Measurements from ENCODE around the gene CEP68. TPM values are rescaled to one million over a fixed set of nuclear protein-coding genes. Genes with fewer than 3 reads are reported as not detected.

Gene CEP68
- polyA plus RNA-seq, 4 donors = 26.9 to 32.8 (median 31.5) TPM

DNA sequence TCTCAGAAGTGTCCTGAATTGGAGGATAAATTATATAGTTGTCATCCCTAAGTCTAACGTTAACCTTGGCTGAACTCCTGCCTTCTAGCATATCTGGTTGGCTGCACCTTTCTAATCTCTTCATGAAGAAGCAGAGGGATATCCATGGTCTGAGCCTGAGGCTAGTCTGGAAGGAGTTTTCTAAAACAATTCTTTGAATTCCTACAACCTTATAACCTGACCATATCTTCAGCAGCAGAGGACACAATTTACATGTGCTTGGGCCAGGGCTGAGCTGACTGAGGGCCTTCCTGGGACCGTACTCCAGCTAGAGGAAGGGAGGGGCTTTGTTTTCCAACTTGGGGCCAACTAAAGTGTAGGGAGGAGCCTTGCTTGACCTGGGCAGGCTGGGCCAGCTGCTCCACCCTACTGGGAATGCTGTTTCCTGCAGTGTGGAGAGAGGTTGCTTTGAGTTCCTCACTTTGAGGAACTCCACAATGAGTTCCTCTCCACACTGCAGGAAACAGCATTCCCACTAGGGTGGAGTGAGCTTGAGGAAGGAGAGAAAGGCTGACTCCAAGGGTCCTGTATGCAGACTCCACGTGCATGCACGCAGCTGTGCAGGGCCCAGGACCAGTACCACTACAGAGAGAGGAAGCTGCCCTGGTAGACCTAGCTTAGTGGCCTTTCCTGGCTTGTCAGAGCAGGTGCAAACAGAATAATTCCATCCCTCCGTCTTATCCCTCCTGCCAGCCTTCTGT, 19.6 kb downstream of the CEP68 start:
- DNase-seq (ENCODE audit: low read depth in 4 of 4, low spot score in 3 of 4) = no peak

GRCh38 chr2:65076345-65076710, 20.1 kb downstream of the CEP68 start:
- DNase-seq (ENCODE audit: low read depth in 4 of 4, low spot score in 3 of 4) = no peak

DNA sequence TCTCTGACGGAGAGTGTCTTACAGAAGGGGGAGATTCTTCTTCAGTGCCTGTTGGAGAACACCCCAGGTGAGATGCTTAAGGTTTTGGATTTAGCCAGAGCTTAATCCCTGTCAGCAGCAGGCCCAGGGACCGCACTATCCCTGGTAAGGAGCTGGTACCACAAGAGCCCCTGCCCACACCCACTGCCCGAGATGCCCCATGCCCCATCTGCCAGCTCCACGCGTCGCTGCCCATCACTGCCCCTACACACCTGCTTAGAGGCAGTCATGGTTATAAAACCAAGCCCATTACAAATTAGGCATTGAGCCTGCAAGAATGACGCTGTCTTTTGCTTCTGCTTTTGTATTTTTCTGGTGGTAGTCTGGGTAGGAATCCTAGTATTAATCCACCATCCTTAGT, 21.7 kb downstream of the CEP68 start:
- no peak for DNase-seq (ENCODE audit: low read depth in 4 of 4, low spot score in 3 of 4)

GRCh38 chr2:65079017-65079416, 22.8 kb downstream of the CEP68 start:
- DNase-seq (ENCODE audit: low read depth in 4 of 4, low spot score in 3 of 4) = no peak

GRCh38 chr2:65081232-65081685, 25.0 kb downstream of the CEP68 start:
- DNase-seq (ENCODE audit: low read depth in 4 of 4, low spot score in 3 of 4) = no peak

DNA sequence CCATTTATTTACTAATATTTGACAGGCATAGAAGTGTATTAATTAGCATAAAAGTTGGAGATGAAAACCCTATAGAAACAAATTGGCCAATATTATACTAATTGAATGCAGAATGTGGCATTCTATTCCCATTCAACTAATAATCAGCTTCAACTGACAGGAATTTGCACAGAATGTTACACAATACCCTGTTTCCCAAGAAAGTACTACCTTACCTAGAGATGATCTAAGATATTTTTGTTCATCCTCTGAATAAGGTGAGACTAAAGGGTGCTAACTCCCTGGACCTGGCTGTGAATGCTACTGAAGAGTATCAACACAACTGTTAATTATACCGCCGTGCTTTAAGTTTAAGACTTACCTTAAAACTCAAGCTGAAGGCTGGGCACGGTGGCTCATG, 28.9 kb downstream of the CEP68 start:
- no peak for DNase-seq (ENCODE audit: low read depth in 4 of 4, low spot score in 3 of 4)

DNA sequence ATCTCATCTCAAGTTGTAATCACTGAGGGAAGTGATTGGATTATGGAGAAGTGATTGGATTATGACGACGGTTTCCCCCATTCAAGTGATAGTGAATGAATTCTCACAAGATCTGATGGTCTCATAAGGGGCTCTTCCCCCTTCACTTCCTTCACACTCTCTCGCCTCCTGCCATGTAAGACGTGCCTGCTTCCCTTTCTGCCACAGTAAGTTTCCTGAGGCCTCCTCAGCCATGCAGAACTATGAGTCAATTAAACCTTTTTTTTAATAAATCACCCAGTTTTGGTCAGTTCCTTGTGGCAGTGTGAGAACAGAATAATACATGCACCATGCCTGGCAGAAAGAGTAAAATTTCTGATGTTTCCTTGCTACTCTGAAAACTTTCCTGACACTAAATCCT, 36.6 kb downstream of the CEP68 start:
- no peak for DNase-seq (ENCODE audit: low read depth in 4 of 4, low spot score in 3 of 4)

GRCh38 chr2:65093211-65093610, 37.0 kb downstream of the CEP68 start:
- no peak for DNase-seq (ENCODE audit: low read depth in 4 of 4, low spot score in 3 of 4)

DNA sequence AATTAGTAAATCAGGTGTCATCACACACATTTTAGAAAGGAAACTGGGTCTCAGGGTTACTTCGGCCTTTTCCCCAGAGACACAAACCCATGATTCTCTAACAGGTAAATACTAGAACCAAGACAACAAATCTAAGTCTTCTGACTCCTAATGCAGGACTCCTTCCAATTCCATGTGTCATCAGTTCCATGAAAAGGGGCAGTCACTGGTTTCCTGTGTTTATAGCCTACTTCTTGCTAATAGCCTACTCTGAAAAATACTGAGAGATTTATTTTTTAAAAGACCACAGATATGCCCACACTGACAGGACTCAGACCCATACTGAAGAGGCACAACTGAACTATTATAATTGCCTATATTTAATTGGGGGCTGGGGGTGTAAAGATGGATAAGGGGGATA, 40.7 kb downstream of the CEP68 start:
- DNase-seq (ENCODE audit: low read depth in 4 of 4, low spot score in 3 of 4) = no peak

DNA sequence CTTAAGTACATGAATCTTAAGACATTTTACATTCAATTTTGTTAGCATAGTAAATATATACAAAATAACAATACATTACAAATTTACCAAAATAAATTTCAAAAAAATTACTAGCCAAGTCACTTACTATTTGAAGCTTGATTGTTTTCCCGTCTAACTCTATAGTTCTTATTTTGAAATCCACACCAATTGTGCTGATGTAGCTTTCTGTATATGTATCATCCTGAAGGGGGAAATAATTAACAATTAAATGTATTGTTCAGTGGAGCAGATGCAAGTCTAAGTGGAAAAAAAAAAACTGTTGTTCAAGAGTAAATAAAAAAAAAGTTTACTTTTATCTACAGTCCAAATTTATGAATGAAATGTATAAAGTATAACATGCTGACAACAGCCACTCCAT, 41.6 kb downstream of the CEP68 start:
- no peak for DNase-seq (ENCODE audit: low read depth in 4 of 4, low spot score in 3 of 4)

- DNase-seq (ENCODE audit: low read depth in 4 of 4, low spot score in 3 of 4) = no peak
Observed at GRCh38 chr2:65098741-65099140, 42.5 kb downstream of the CEP68 start.

- DNase-seq (ENCODE audit: low read depth in 4 of 4, low spot score in 3 of 4) = no peak
Observed at GRCh38 chr2:65101071-65101470, 44.9 kb downstream of the CEP68 start.

DNA sequence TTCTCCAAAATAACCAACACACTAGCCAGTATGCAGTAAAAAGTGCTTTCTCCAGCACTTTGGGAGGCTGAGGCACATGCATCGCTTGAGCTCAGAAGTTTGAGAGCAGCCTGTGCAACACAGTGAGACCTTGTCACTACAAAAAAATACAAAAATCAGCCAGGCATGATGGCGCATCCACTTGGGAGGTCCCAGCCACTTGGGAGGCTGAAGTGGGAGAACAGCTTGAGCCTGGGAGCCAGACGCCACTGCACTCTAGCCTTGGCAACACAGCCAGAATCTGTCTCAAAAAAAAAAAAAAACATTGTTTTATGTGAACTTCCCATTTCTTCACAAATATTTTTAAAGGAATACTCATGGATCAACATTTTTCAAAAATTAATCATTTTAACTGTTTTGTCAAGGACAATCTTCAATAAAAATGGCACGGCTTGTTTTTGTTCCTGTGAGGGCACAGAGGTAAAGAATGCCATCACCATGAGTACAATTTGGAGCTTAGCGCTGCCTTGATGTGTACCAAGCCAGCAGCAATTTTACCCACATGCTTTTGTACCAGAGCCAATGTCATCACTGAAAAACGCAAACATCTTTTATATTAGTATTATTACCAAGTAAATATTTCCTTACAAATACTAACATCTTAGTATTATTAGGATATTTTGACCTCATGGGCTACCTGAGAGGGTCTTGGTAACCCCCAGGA, 46.9 kb downstream of the CEP68 start:
- DNase-seq (ENCODE audit: low read depth in 4 of 4, low spot score in 3 of 4) = no peak

GRCh38 chr2:65107530-65107929, 51.3 kb downstream of the CEP68 start:
- DNase-seq (ENCODE audit: low read depth in 4 of 4, low spot score in 3 of 4) = no peak

GRCh38 chr2:65108780-65109179, 52.6 kb downstream of the CEP68 start:
- DNase-seq (ENCODE audit: low read depth in 4 of 4, low spot score in 3 of 4) = no peak

DNA sequence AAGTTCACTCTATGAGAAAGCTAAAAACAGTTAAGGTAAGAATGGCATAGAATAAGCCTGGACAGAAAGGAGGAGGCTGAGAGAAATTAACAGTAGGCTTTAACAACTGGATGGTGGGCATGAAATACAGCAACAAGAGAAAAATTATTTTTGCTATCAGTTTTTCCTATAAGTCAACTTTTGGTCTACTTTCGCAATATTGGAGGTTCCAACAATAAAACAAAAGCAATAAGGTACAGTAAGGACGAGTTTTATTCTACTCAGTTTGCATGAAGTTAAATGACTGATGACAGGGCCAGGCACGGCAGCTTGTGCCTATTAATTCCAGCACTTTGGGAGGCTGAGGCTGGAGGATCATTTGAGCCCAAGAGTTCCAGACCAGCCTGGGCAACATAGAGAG, 56.4 kb downstream of the CEP68 start:
- no peak for DNase-seq (ENCODE audit: low read depth in 4 of 4, low spot score in 3 of 4)

GRCh38 chr2:65113229-65113628, 57.0 kb downstream of the CEP68 start:
- no peak for DNase-seq (ENCODE audit: low read depth in 4 of 4, low spot score in 3 of 4)

GRCh38 chr2:65113816-65114215, 57.6 kb downstream of the CEP68 start:
- no peak for DNase-seq (ENCODE audit: low read depth in 4 of 4, low spot score in 3 of 4)

- DNase-seq (ENCODE audit: low read depth in 4 of 4, low spot score in 3 of 4) = no peak
Observed at GRCh38 chr2:65114921-65115320, 58.7 kb downstream of the CEP68 start.

DNA sequence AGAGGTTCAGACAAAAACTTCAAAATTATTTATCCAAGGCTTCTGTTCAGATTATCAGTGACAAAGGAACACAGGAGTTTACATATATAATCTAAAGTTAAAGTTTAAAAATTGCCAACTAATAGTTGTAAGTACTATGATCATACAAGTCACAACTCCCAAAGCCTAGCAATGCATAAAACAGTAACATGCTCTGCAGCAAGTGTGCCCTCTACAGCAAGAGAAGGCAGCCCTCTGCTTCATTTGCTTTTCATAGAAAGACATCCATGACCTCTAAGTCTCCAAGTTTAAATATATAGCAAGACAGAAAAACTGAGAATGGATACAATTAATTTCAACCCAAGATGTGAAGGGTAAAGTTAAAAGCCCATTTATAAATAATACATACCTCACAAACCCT, 60.4 kb downstream of the CEP68 start:
- no peak for DNase-seq (ENCODE audit: low read depth in 4 of 4, low spot score in 3 of 4)

DNA sequence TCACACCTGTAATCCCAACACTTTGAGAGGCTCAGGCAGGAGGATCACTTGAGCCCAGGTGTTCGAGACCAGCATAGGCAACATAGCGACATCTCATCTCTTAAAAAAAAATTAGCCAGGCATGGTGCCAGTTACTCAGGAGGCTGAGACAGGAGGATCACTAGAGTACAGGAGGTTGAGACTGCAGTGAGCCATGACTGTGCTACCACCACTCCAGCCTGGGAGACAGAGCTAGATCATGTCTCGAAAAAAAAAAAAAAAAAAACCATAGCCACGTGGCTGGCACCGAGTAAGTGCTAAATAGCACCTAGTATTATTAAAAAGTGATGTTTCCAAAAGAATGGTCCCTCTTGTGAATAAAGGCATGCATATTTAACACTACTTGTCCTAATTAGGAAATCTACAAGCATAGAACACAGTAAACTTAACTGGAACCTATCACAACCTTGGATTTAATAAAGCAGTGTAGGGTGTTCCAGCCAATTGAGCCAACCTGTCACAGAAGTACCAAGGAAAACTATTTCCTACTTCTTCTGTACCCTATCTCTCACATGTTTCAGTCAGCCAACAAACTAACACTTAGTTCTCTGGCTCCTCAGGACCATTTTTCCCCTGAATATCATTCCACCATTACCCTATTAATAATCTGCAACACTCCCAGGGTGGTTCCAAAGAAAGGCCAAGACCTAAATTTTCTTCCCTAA, 64.9 kb downstream of the CEP68 start:
- DNase-seq (ENCODE audit: low read depth in 4 of 4, low spot score in 3 of 4) = no peak

GRCh38 chr2:65122313-65122712, 66.1 kb downstream of the CEP68 start:
- no peak for DNase-seq (ENCODE audit: low read depth in 4 of 4, low spot score in 3 of 4)

Measured in right renal pelvis (tissue), 4 donors.